Esophagus muscularis mucosa (tissue), 4 donors: ENCODE data around the gene MYADM. TPM values are rescaled to one million over a fixed set of nuclear protein-coding genes. Genes with fewer than 3 reads are reported as not detected.
A peak's percentile ranks its signal among the peaks of the same experiment; 100 is the strongest.

ENCODE experiments used
- DNase-seq: peaks from one replicate; pipeline ENCODE4 v3.0.0-alpha.2; 2017; ENCODE audit errors: extremely low spot score
- H3K27ac ChIP-seq, 4 donors: fragments of 200-600 bp; sonication (generic); replicated peaks in 1 of 4; 1 replicate in 3 of 4; 2 replicates in 1 of 4; pipeline ENCODE4 v1.5.1; 2016 to 2019; ENCODE audit warnings: mild to moderate bottlenecking in 1 of 4
- H3K27me3 ChIP-seq, 4 donors: fragments of 200-600 bp; sonication (generic); one replicate each; pipeline versions ENCODE4 v1.5.1 to v1.6.0; 2016 to 2019
- H3K36me3 ChIP-seq, 4 donors: fragments of 200-600 bp; sonication (generic); one replicate each; pipeline ENCODE4 v1.5.1; 2016 to 2019
- H3K4me1 ChIP-seq, 4 donors: fragments of 200-600 bp; sonication (generic); one replicate each; pipeline ENCODE4 v1.5.1; 2016 to 2019
- H3K4me3 ChIP-seq, 4 donors: fragments of 200-600 bp; sonication (generic); 1 replicate in 2 of 4; 2 replicates in 2 of 4; pipeline ENCODE4 v1.5.1; 2016 to 2019; ENCODE audit warnings: mild to moderate bottlenecking in 4 of 4, moderate library complexity in 1 of 4
- H3K9me3 ChIP-seq, 4 donors: fragments of 200-600 bp; sonication (generic); 1 replicate in 3 of 4; 2 replicates in 1 of 4; pipeline ENCODE4 v1.5.1; 2016 to 2019
- CTCF ChIP-seq, 3 experiments: fragments of 200-600 bp in 2 of 3; fragments of 450-650 bp in 1 of 3; sonication (generic) in 2 of 3; IDR thresholded peaks; one replicate each; pipeline ENCODE4 v1.5.1; 2017 to 2019; ENCODE audit warnings: antibody characterized with exemption in 3 of 3, mild to moderate bottlenecking in 2 of 3, moderate library complexity in 1 of 3
- EP300 ChIP-seq: sonication (generic); formaldehyde crosslinking; IDR thresholded peaks from one replicate; pipeline ENCODE4 v1.6.1; 2017; ENCODE audit warnings: antibody characterized with exemption
- POLR2A ChIP-seq: fragments of 450-650 bp; IDR thresholded peaks from one replicate; pipeline ENCODE4 v1.6.1; 2017; ENCODE audit warnings: antibody characterized with exemption, moderate library complexity, mild to moderate bottlenecking, low read depth
- POLR2AphosphoS5 ChIP-seq, 2 donors: sonication (generic); formaldehyde crosslinking; IDR thresholded peaks; one replicate each; pipeline ENCODE4 v1.6.1; 2017; ENCODE audit warnings: antibody characterized with exemption in 2 of 2
- WGBS: methylation state at CpG from one replicate; pipeline ENCODE4 v1.1.5; 2018; 5-methylcytosine and 5-hydroxymethylcytosine counted together
- intact Hi-C: fragments of 100-400 bp; cut with DNase I; formaldehyde crosslinking; loops from one replicate; pipeline ENCODE4 v1.15.1; 2023
- total RNA-seq, 4 donors: library from RNA; depleted of rRNA; stranded (reverse); fragments of >200 nt; gene quantifications; one replicate each; pipeline versions ENCODE4 v1.1.0 to v1.2.1, GENCODE V29; 2016

Gene MYADM
- total RNA-seq, 4 donors from 2014 or later, result 130 to 353 (median 204) TPM

GRCh38 chr19:53872762-53873161 is 5.1 kb downstream of the MYADM start:
- DNase-seq, result no peak
- H3K27me3 ChIP-seq, result no peaks in the 10 kb centered on the region
- H3K36me3 ChIP-seq, result peaks cover 17 to 64% (median 53%) of the 10 kb centered on the region in 4 donors
- WGBS, result 51% methylated on average over 6 of the region's 6 CpGs
- H3K27ac ChIP-seq, result peak overlapping the region in 3 of 4 donors; percentile 20 to 35 (median 27)
- no peaks in the 10 kb centered on the region for H3K9me3 ChIP-seq
- intact Hi-C loops, result loop anchor here (10.0 kb wide), 1 partner anchor 232 kb away; the partner anchor contains the start of genes NDUFA3 and OSCAR
- peaks cover 23 to 80% (median 65%) of the 10 kb centered on the region in 4 donors for H3K4me1 ChIP-seq
- TF ChIP-seq CTCF (IDR thresholded peaks at IDR 0.05) (no peak), EP300 (no peak), POLR2AphosphoS5 (IDR thresholded peaks at IDR 0.05) (no peak), POLR2A (no peak)
- no peak overlapping the region for H3K4me3 ChIP-seq

- H3K9me3 ChIP-seq, result no peaks in the 10 kb centered on the region
- H3K27ac ChIP-seq, result peak overlapping the region in 1 of 4 donors; percentile 27
- intact Hi-C loops, result loop anchor here (10.0 kb wide), 1 partner anchor 231 kb away; the partner anchor contains the start of genes NDUFA3 and OSCAR
- no peak for DNase-seq
- peaks cover 0 to 4% (median 0%) of the 10 kb centered on the region in 4 donors for H3K27me3 ChIP-seq
- WGBS, result 85% methylated on average over 45 of the region's 51 CpGs
- peaks cover 17 to 64% (median 53%) of the 10 kb centered on the region in 4 donors for H3K36me3 ChIP-seq
- no peak overlapping the region for H3K4me3 ChIP-seq
- TF ChIP-seq POLR2AphosphoS5 (IDR thresholded peaks at IDR 0.05) (peak in 1 of 2 donors; percentile 29), EP300 (no peak), POLR2A (no peak), CTCF (IDR thresholded peaks at IDR 0.05) (no peak)
- H3K4me1 ChIP-seq, result peaks cover 27 to 84% (median 70%) of the 10 kb centered on the region in 4 donors
Observed at GRCh38 chr19:53873773-53874605, 6.3 kb downstream of the MYADM start.

- Histone ChIP-seq H3K4me1 (peaks cover 30 to 88% (median 75%) of the 10 kb centered on the region in 4 donors), H3K27ac (peak overlapping the region in 1 of 4 donors; percentile 27), H3K9me3 (no peaks in the 10 kb centered on the region), H3K27me3 (peaks cover 0 to 11% (median 0%) of the 10 kb centered on the region in 4 donors), H3K36me3 (peaks cover 17 to 64% (median 53%) of the 10 kb centered on the region in 4 donors), H3K4me3 (no peak overlapping the region)
- no peak for DNase-seq
- WGBS, result 60% methylated on average over 6 of the region's 6 CpGs
- no peak for TF ChIP-seq POLR2A
- TF ChIP-seq EP300, result no peak
- TF ChIP-seq CTCF (IDR thresholded peaks at IDR 0.05), result no peak
- no peak for TF ChIP-seq POLR2AphosphoS5 (IDR thresholded peaks at IDR 0.05)
- intact Hi-C loops, result loop anchor here (10.0 kb wide), 1 partner anchor 230 kb away; the partner anchor contains the start of genes NDUFA3 and OSCAR
Observed at GRCh38 chr19:53874606-53874990, 6.9 kb downstream of the MYADM start.

- no peak for DNase-seq
- H3K36me3 ChIP-seq, result peaks cover 17 to 60% (median 48%) of the 10 kb centered on the region in 4 donors
- no peak overlapping the region for H3K4me3 ChIP-seq
- H3K27me3 ChIP-seq, result peaks cover 0 to 15% (median 1%) of the 10 kb centered on the region in 4 donors
- no peak for TF ChIP-seq POLR2A
- TF ChIP-seq EP300, result no peak
- TF ChIP-seq CTCF (IDR thresholded peaks at IDR 0.05), result no peak
- no peak for TF ChIP-seq POLR2AphosphoS5 (IDR thresholded peaks at IDR 0.05)
- intact Hi-C loops, result loop anchor here (10.0 kb wide), 1 partner anchor 229 kb away; the partner anchor contains the start of genes NDUFA3 and OSCAR
- peak overlapping the region in 1 of 4 donors; percentile 30 for H3K27ac ChIP-seq
- no peaks in the 10 kb centered on the region for H3K9me3 ChIP-seq
- WGBS, result 74% methylated on average over 17 of the region's 17 CpGs
- peaks cover 26 to 80% (median 67%) of the 10 kb centered on the region in 4 donors for H3K4me1 ChIP-seq
Observed at GRCh38 chr19:53875602-53876325, 8.1 kb downstream of the MYADM start.
